Bronchial epithelial cell (primary cell): ENCODE data around the gene P2RX1. TPM values are rescaled to one million over a fixed set of nuclear protein-coding genes. Genes with fewer than 3 reads are reported as not detected.

Experiments used
- DNase-seq: peaks from one replicate; pipeline ENCODE4 v3.0.0-alpha.2; 2010; ENCODE audit warnings: low read depth
- FAIRE-seq: peaks from 2 replicates; lab custom pipeline; 2011; peaks lifted over from hg19 to GRCh38; lab: Jason Lieb, UNC
- H3K27me3 ChIP-seq: 2 replicates; pipeline ENCODE4 v1.5.1; 2011; ENCODE audit warnings: low read length; ENCODE audit not compliant: control insufficient read depth, insufficient read depth
- H3K36me3 ChIP-seq: 2 replicates; pipeline ENCODE4 v1.5.1; 2011; ENCODE audit warnings: low read length; ENCODE audit not compliant: control insufficient read depth, insufficient read depth
- H3K4me3 ChIP-seq: 2 replicates; pipeline ENCODE4 v1.5.1; 2011; ENCODE audit warnings: mild to moderate bottlenecking, low read depth, low read length, control low read depth
- CTCF ChIP-seq: IDR thresholded peaks from 2 replicates; pipeline ENCODE4 v1.5.1; 2011; ENCODE audit warnings: mild to moderate bottlenecking, moderate library complexity, low read length, control low read depth, inconsistent platforms; ENCODE audit not compliant: insufficient read depth, severe bottlenecking
- total RNA-seq: library from RNA; depleted of rRNA; stranded (reverse); fragments of >200 nt; gene quantifications from 2 replicates; pipeline ENCODE4 v1.2.1, GENCODE V29; 2014

Gene P2RX1
- total RNA-seq, 1 donor from 2014 or later = not detected

DNA sequence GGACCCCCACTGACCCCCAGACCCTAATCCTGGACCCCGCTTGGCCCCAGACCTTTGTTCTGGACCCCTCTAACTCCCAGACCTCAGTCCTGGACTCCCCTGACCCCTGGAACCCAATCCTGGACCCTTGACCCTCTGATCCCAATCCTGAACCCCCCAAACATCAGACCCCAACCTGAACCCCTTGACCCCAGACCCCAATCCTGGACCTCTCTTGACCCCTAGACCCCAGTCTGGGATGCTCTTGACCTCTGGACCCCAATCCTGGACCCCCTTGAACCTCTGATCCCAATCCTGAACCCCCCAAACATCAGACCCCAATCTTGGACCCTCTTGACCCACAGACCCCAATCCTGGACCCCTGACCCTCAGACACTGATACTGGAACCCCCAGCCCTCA lies 13.5 kb upstream of the P2RX1 start:
- no peak for TF ChIP-seq CTCF
- no peak for DNase-seq
- Histone ChIP-seq H3K27me3 (peaks cover 2% of the 10 kb centered on the region), H3K4me3 (no peak overlapping the region), H3K36me3 (no peaks in the 10 kb centered on the region)
- no peak for FAIRE-seq

DNA sequence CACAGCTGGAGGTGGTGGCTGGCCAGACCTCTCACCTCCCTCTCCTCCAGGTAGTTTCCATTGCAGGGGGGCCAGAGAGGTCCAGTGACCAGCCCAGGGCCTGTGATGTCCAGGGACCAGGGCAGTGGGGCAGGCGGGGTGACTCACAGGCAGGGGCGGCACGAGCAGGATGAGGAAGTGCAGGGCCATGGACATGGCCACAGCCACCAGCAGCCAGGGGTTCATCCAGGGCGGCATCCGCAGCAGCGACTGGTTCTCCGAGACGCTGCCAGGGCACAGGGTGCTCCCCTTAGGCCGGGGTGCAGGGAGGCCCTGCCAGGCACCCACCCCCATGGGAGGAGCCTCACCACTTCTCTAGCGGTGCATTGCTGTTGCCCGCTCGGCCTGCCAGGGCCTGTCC lies 12.9 kb upstream of the P2RX1 start:
- no peaks in the 10 kb centered on the region for H3K36me3 ChIP-seq
- FAIRE-seq = no peak
- no peak for TF ChIP-seq CTCF
- H3K4me3 ChIP-seq = no peak overlapping the region
- DNase-seq = no peak
- H3K27me3 ChIP-seq = peaks cover 2% of the 10 kb centered on the region

GRCh38 chr17:3928406-3928805 lies 12.1 kb upstream of the P2RX1 start:
- TF ChIP-seq CTCF = no peak
- FAIRE-seq (no peak), DNase-seq (no peak)
- Histone ChIP-seq H3K27me3 (peaks cover 2% of the 10 kb centered on the region), H3K4me3 (no peak overlapping the region), H3K36me3 (no peaks in the 10 kb centered on the region)

- no peak for FAIRE-seq
- no peak for TF ChIP-seq CTCF
- no peak for DNase-seq
- Histone ChIP-seq H3K27me3 (peaks cover 2% of the 10 kb centered on the region), H3K4me3 (no peak overlapping the region), H3K36me3 (no peaks in the 10 kb centered on the region)
These were observed 11.5 kb upstream of the P2RX1 start for GRCh38 chr17:3927628-3928340.

DNA sequence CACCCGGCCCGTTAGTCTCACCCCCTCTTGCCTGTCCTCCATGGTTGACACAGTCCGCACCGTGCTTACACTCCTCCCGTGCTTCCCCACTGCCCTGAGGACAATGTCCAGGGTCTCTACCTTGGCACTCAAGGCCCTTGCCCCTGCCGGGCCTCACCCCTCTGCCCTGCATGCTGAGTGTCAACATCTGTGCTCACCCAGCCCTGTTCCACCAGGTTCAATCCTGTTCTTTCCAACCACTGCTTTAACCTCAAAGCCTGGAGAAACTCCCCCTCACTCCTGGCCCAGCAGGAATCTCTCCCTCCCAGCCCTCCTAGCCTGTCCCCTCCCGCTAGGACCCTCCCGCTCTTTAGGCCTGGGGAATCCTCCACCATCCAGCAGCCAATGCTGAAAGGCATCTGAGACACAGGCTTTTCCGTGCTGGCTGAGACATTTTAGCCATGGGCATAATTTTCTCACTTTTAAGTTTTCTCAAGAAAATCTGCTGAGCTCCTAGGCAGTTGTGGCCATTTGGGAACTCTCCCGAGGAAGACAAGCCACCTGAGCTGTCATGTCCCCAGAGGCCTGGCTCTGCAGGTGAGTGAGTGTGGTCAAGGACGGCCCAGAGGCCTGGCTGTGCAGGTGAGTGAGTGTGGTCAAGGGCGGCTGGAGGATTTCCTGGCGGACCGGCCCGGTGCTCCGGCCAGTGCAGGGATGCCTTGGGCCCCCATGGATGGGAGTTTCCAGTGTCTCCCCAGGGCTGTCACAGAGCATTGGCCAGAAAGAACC lies 10.8 kb upstream of the P2RX1 start:
- peaks cover 2% of the 10 kb centered on the region for H3K27me3 ChIP-seq
- DNase-seq (no peak), FAIRE-seq (no peak)
- H3K36me3 ChIP-seq = no peaks in the 10 kb centered on the region
- no peak for TF ChIP-seq CTCF
- no peak overlapping the region for H3K4me3 ChIP-seq
